ENCODE data around the gene MBP.

Gene MBP

DNA sequence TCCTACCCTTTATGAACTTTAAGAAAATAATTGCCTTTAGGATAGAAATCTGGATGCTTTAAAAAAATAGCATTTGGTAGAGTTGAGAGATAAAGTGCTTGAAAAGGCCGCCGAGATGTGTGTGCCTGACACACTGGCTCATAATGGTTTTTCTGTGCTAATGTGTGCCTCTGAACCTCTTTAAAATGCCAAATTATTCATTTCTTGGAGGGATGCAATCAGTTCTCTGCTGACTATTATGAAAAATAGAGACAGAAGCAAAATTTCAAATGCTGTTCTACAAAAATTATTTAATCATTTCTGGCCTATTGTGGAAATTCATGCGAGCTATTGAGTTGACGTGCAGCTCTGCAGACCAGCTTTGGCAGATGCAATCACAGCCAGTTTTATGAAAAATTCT lies 18.0 kb upstream of the MBP start:
- DNase-seq = no peak

DNA sequence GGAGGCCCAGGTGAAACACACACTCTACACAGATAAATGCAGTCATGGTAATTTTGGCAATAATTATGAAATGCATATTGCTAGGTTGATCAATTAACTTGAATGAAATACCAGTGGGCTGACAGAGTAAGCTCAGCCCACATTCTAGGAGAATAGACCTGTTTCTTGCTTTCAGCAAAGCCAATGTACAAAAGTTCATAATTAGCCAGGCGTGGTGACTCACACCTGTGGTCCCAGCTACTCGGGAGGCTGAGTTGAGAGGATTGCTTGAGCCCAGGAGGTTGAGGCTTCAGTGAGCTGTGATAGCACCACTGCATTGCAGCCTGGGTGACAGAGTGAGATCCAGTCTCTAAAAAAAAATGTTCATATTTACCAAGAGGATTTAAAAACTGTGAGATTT lies 15.7 kb upstream of the MBP start:
- no peak for DNase-seq

DNA sequence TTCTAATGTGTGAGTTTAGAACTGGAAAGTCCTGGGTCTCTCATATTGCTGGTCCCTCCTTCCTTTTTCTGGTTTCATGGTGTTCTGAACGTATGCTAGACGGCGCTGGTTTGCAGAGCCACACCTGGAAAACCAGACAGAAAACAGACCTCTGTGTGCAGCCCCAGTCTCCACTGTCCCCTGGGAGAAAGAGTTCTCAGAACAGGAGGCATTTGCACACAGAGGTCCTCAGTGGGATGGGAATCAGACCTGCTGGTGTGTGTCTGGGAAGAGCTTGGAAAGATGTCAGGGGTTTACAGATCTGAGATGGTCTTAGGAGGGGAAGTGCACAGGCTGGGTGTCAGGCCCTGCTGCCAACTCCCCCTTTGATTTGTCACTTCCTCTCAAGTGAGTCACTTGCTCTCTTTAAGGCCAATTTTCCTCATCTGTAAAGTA lies 14.9 kb upstream of the MBP start:
- no peak for DNase-seq

DNA sequence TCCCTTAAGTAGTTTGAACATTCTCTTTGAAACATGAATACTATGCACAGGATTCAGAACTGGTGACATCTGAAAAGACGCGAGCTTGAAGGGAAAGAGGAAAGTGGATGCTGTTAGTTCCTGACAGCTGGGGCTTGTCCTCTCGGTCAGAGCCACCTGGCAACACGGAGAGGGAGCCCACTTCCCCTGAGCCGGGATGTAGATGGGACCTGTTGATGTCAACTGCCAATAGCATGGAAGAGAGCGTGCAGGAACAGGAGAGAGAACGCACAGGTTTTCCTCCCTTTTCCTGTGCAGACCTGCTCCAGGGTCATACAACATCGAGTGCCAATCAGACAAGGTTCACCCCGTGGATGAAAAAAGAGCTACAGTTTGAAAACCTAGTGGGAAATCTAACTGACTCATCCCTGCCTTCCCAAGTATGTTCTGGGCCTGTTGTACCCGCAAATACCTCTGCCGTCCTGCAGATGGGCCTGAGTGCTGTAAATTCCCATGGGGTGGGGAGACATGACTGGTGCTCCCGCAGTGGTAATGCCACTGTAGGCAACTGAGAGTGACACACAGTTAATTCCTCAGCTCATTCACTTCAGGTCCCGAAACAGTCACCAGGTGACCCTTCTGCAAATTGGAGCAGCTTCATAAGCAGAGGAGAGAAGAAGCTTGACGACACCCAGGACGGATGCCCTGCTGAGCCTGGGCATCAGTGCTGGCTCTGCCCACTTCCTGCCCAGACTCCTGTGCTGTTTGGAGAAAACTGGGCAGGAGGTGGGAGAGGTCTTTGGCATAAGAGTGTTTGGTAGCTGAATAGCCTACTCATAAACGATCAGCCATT lies 13.9 kb upstream of the MBP start:
- no peak for DNase-seq

DNA sequence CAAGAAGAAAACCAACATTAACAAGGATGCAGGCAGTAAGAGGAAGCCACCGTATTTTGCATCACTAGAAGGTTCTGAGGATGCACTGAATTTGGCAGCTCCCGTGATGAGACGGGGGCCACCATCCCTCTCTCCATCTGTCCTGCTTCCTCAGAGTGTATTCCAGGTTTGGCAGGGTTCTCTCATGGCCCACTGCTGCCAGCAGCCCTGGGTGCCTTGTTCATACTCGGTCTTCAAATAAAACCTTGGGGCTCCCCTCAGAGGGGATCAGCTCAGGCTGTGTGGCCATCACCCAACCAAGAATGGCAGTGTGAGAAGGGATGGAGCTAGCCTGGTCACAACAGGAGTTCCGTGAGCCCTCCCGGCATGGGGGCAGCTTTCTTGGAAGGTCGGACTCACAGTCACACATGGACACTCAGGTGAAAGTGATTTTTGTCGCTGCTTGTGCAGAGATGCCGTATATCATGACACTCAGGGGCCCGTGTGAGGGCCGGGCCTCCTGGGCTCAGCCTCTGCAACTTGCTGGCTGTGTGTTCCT lies 12.8 kb upstream of the MBP start:
- no peak for DNase-seq

DNA sequence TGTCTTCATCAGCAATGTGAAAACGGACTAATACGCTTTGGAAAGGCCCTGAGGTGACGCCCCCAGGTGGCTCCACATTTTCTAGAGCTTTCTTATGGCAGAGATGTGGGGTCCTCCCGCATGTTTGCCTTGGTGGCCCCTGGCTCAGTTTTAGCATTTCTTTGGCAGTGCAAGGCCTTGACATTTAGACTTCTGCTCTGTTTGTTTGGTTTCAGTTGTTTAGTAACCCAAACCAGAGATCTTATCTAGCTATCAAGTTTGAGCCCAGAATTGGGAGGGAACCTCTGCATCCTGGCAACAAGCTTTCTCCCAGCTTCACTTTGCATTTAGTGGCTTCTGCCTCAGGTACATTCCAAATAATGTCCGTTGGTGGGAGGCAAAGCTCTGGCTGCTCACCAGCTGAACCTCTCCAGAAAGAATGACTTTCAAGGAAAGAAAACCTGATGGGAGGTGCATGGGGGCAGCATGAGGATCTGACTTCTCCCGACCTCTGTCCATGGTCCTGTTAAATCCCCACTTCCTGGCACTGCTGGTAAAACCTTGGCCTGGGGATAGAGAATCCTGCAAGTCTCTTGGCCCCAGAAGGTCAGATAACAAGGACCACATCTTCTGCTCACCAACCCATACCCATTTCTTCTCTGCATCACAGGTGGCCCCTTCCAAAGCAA lies 12.0 kb upstream of the MBP start:
- no peak for DNase-seq

DNA sequence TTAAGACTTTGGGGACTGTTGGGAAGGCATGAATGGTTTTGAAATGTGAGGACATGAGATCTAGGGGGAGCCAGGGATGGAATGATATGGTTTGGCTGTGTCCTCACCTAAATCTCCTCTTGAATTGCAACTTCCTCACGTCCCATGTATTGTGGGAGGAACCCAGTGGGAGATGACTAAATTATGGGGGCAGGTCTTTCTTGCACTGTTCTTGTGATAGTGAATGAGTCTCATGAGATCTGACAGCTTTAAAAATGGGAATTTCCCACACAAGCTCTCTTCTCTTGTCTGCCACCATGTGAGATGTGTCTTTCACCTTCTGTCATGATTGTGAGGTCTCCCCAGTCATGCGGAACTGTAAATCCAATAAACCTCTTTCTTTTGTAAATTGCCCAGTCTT lies 11.5 kb upstream of the MBP start:
- DNase-seq = no peak

DNA sequence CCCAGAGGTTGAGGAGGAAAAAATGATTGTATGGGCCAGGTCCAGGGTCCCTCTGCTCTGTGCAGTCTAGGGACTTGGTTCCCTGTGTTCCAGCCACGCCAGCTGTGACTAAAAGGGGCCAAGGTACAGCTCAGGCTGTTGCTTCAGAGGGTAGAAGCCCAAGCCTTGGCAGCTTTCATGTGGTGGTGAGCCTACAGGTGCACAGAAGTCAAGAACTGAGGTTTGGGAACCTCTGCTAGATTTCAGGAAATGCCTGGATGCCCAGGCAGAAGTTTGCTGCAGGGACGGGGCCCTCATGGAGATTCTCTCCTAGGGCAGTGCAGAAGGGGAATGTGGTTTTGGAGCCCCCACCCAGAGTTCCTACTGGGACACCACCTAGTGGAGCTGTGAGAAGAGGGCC lies 10.6 kb upstream of the MBP start:
- DNase-seq = no peak

DNA sequence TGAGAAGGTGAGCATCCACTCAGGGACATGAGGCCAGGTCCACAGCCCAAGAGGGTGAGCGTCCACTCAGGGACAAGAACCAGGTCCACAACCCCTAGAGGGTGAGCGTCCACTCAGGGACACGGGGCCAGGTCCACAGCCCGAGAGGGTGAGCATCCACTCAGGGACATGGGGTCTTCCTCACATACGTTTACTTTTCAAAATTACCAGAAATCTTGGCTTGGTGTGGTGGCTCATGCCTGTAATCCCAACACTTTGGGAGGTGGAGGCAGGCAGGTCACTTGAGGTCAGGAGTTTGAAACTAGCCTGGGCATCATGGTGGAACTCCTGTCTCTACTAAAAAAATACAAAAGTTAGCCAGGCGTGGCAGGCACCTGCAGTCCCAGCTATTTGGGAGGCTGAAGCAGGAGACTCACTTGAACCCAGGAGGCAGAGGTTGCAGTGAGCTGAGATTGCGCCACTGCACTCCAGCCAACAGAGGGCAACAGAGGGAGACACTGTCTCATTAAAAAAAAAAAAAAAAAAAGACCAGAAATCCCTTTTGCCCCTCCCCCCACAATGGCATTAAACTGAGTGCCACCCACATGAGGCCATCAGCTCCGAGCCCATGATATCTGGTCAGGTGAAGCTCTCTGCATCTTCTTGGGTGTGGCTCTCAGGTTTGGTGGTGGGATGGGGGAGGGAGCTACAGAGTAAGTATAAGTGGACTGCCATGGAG lies 9.0 kb upstream of the MBP start:
- DNase-seq = no peak

DNA sequence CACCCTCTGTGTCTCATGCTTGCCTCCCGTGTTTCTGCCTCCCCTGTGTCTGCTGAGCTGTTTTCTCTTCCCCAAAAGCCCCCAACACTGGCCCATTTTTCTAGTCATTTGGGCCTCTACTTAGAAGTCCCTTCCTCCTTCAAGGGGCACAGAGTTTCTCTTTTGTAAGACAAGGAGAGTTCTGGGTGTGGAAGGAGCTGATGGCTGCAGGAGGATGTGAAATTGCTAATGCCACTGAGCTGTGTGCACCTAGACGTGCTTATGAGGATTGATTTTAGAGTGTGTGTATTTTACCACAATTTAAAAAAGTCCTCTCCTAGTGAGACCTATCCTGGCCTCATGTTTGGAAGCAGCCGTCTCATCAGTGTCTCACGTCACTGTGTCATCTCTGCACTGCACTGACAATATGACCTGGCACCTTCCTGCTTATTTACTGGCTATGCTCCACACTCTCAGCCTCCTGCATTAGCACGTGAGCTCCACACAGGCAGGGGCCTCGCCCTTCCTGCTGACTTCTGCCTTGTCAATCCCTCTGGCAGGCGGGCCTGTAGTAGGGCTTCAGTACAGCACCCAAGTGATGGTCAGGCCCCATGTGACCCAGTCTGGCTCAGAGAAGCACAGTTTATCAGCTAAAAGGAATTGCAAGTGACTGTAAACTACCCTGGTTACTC lies 8.0 kb upstream of the MBP start:
- no peak for DNase-seq

DNA sequence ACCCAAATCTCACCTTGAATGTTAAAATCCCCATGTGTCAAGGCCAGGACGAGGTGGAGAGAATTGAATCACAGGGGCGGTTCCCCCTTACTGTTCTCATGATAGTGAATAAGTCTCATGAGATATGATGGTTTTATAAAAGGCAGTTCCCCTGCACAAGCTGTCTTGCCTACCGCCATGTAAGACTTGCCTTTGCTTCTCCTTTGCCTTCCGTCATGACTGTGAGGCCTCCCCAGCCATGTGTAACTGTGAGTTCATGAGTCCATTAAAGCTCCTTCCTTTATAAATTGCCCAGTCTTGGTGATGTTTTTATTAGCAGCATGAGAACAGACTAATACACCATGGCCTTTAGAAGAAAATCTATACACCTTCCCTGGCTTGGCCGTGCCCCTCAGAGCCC lies 7.4 kb upstream of the MBP start:
- DNase-seq = no peak

DNA sequence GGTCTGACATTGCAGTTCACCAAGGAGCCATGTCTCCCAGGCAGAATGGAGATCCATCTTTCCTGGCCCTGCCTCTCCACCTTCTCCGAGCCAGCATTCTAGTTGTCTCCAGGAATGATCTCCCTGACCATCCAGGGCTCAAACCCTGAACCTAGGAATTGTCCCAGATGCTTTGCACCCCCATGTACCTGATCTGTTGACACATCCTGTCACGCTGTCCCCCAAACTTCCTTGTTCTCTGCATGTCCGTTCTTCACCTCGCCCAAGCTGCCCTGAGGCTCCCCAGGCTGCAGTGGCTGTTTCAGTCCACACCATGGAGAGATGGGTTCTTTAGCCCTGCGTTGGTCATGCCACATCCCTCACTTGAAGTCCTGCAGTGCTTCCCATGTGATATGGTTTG lies 7.0 kb upstream of the MBP start:
- no peak for DNase-seq

DNA sequence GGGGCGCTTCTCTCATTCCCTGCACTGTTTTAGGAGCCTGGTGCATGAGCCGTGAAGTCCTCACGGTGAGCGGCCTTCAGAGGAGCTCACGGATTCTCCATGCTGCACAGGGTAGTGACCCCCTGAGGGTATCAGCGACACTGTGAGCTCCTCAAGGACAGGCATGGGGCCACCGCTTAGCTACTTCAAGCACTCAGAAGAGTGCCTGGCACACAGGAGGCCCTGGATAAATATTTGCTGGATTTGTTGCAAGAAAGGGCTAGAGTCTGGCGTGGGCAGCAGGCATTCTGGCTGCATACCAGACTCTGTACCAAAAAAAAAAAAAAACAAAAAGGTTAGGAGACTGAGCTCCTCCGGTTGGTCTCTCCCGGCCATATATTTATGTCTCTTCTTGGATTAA lies 5.7 kb upstream of the MBP start:
- no peak for DNase-seq

DNA sequence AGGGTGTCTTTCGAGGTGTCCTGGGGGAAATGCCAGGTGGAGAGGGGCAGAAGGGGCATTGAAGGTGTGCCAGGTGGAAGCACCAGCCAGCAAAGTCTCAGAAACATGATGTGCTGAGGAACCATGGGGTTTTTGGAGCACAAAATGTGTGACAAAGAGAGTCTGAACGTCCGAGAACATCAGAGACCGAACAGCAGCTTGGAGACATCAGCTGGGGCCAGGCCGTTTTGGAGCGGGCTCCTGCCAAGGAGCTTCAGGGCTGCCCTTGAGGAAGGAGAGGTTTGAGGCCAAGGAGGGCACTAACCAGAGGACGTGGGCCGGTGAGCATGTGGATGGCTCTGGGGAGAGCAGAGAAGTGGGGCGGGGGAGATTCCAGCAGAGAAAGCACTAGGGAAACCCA lies 5.3 kb upstream of the MBP start:
- no peak for DNase-seq

DNA sequence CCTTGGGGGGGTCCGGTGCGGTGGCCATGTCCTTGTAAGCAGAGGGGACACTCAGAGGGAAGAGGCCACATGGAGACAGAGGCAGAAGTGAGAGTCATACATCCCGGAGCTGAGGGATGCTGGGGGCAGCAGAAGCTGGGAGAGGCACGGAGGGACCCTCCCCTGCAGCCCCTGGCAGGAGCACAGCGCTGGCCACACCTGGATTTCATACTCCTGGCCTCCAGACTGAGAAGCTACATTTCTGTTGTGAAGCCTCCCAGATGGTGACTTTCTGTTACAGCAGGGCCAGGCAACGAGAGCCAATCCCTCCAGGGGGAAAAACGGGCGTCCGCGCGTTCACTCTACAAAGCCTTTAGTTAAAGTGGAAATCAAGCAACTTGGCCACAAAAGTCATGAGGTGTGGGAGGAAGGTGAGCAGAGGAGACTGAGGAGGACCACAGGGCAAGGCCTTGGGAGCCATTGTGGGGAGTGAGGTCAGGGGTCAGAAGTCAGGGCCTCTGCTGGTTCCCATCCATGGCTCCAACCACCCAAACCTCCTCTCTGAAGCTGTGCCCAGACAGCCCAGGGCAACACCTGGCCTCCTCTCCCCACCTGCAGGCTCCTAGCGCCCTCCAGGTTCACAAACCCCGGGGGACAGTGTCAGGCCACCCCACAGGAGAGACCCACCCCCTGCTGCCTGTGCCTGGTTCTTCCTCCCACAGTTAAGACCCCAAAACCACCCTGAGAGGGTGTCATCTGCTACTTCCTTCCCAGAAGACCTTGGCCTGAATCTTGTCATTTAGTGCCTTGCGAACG lies 4.5 kb upstream of the MBP start:
- DNase-seq = no peak

DNA sequence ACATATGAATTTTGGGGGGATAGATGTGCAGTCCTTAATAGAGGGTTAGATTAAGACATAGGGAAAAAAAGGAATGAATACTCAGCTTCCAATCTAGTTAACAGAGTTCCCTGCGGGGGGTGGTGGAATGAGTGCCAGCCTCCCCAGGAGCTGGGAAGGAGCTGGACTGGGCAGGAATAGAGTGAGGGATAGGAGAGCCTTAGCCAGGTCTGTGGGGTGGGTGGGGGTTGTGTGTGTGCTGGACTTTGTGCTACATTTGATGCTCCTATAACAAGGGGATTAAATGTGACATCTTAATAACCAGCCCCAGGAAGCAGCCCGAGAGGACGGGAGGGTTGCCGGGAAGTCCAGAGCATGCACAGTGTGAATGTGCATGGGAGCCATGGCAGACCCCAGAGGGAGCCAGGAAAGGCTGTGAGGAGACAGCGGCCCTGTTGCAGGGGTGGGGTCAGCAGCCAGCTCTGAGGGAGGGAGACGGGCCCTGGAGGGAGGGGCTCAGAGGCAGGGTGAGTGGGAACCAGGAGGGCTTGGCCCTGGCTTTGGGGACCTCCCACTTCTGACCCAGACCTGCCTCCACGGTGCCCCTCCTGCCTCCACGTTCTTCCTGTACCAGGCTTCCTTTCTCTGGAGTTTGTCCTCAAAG lies 3.6 kb upstream of the MBP start:
- no peak for DNase-seq

DNA sequence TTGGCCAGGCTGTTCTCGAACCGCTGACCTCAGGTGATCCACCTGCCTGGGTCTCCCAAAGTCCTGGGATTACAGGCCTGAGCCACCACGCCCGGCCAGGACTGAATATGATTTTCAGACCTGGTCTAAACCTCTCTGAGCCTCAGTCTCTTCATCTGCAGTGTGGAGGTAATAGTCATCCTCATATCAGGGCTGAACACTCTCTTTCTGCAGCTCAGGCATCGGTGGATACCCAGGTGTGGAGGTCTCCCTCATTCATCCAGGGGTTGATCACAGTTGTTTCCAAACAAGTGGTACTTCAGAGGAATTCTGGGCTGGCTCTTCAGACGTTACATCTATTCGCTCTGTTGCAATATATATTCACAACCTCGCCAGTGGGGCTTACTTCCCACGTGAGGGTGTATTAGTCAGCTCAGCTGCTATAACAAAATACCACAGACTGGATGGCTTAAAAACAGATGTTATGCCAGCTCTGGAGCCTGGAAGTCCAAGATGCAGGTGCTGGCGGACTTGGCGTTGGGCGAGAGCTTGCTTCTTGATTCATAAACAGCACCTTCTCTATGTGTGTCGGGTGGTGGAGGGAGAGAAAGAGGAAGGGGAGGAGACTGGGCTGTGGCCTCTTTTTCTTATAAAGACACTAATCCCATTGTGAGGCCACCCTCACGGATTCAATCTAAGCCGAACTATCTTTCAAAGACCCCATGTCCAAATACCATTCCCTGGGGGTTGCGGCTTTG lies 2.9 kb upstream of the MBP start:
- DNase-seq = no peak

DNA sequence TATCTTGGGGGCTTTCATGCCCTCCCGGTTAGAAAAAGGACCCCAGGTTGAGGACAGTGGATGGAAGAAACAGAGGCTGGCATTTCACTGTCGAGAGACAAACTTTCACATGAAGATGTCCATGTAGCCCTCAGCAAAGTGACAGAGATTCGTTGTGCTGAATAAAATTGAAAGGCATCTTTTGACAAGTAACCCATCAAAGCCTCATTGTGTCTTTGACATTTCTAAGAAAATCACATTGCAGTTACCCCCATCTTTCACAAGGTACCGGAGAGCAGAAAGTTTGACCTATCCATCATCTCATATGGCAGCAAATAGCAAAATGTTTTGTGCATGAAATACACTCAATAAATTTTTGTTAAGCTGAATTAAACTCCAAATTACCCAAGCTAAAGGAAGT lies 2.0 kb upstream of the MBP start:
- no peak for DNase-seq

DNA sequence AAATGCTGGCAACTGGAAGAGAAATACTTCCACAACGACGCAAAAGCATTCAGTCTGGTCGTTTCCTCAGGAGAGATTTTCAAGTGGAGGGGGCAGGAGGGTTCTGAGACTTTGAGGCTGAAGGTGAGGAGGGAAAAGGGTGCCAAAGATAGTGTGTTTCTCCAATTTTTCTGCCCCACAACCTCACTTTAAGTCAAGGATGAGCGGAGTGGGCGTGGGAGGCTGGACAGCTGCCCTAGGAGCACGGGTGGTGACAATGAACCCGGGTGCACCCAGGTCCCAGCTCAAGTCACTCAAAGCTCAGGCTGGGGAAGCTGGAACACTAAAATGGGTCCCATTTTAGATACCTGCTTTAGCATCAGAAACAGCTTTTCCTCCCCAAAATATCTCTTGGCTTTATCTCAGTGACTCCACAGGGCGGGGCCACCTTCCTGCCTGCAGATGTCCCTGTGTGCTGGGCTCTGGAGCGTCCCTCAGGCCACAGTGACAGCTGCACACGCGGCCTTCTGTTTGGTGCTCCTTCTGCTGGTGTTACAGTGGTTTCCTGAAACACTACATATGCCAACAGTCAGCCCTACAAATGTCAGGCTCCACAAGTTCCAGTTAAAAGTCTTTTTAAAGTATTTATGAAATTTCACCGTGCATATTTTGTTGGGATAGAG lies 1.4 kb upstream of the MBP start:
- no peak for DNase-seq

DNA sequence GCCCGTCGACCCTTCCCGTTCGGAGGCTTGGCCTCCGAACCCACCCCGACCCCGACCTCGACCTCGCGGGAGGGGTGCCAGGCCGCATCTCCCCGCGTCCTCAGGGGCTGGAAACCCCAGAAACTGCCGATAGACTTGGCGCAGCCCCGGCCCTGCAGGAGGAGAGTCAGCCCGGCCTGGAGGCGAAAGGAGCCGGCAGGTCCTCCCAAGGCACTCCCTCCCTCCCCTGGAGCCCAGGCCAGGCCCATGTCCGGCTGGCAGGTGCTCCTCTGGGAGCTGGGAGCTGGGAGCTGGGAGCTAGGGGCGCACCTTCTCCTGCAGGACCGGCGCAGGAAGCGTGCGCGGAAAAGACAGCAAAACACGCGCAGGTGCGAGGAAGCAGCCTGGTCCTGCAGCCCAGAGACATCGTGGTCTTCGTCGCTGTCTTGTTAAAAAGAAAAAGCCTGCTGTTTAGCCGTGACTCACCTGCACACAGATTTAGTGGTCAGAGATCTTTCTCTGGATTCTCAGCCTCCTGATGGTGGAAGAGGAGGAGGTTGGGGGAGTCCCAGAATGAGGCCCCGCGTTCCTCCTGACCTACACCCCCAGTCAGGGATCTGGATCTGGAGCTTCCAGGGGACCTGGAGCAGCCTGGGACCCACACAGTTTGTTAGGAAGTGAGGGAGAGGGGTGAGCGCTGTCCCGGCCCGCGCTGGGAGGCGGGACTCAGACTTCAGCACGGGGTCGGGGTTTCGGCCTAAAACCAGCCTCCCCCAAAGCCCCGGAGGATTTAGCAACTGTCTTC lies 660 bp upstream of the MBP start:
- no peak for DNase-seq
